IMR-90 (cell line): Measurements from ENCODE around the gene GAB1.

Source experiments
- BHLHE40 ChIP-seq: fragments of 150-350 bp; IDR thresholded peaks from 2 replicates; pipeline ENCODE4 v1.6.1; 2016; ENCODE audit warnings: mild to moderate bottlenecking, low read depth, low read length
- MAFK ChIP-seq: IDR thresholded peaks from 2 replicates; pipeline ENCODE4 v1.6.1; 2012; ENCODE audit warnings: low read depth, low read length, improper control_type of control experiment
- MAZ ChIP-seq: IDR thresholded peaks from 2 replicates; pipeline ENCODE4 v1.6.1; 2012; ENCODE audit warnings: low read depth, mild to moderate bottlenecking, low read length, improper control_type of control experiment, moderate library complexity, borderline replicate concordance
- POLR2A ChIP-seq: IDR thresholded peaks from 2 replicates; pipeline ENCODE4 v1.6.1; 2012; ENCODE audit warnings: mild to moderate bottlenecking, low read depth, low read length
- RAD21 ChIP-seq: IDR thresholded peaks from 2 replicates; pipeline ENCODE4 v1.6.1; 2012; ENCODE audit warnings: low read length, improper control_type of control experiment
- TF ChIP-seq, protein P1 (sequence below): conservative IDR thresholded peaks from 2 replicates; pipeline ENCODE4 v1.5.1; 2012; ENCODE audit warnings: mild to moderate bottlenecking, low read depth, low read length, improper control_type of control experiment
- TF ChIP-seq, protein P2 (sequence below): fragments of 150-350 bp; IDR thresholded peaks from 2 replicates; pipeline ENCODE4 v1.6.1; 2017; ENCODE audit warnings: mild to moderate bottlenecking, antibody characterized with exemption, low read length, low read depth

GRCh38 chr4:143291314-143291713 is 45.4 kb upstream of the GAB1 start:
- TF ChIP-seq, protein P1, sequence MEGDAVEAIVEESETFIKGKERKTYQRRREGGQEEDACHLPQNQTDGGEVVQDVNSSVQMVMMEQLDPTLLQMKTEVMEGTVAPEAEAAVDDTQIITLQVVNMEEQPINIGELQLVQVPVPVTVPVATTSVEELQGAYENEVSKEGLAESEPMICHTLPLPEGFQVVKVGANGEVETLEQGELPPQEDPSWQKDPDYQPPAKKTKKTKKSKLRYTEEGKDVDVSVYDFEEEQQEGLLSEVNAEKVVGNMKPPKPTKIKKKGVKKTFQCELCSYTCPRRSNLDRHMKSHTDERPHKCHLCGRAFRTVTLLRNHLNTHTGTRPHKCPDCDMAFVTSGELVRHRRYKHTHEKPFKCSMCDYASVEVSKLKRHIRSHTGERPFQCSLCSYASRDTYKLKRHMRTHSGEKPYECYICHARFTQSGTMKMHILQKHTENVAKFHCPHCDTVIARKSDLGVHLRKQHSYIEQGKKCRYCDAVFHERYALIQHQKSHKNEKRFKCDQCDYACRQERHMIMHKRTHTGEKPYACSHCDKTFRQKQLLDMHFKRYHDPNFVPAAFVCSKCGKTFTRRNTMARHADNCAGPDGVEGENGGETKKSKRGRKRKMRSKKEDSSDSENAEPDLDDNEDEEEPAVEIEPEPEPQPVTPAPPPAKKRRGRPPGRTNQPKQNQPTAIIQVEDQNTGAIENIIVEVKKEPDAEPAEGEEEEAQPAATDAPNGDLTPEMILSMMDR, result no peak
- no peak for TF ChIP-seq RAD21
- no peak for TF ChIP-seq BHLHE40
- TF ChIP-seq POLR2A, result no peak
- TF ChIP-seq MAFK, result no peak
- TF ChIP-seq, protein P2, sequence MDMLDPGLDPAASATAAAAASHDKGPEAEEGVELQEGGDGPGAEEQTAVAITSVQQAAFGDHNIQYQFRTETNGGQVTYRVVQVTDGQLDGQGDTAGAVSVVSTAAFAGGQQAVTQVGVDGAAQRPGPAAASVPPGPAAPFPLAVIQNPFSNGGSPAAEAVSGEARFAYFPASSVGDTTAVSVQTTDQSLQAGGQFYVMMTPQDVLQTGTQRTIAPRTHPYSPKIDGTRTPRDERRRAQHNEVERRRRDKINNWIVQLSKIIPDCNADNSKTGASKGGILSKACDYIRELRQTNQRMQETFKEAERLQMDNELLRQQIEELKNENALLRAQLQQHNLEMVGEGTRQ, result no peak
- TF ChIP-seq MAZ, result no peak
